GM21423 (cell line): ENCODE results near the gene UNC80.
A peak's percentile ranks its signal among the peaks of the same experiment; 100 is the strongest.

Experiments
- ATAC-seq: cut with Tn5 transposase; IDR thresholded peaks from one replicate; pipeline ENCODE4 v1.9.1; 2021; ENCODE audit warnings: mild to moderate bottlenecking, moderate library complexity; ENCODE audit not compliant: unreplicated experiment

UNC80 gene

GRCh38 chr2:209965723-209966122 lies 194.1 kb downstream of the UNC80 start:
- no peak for ATAC-seq

GRCh38 chr2:209969692-209970091 lies 198.1 kb downstream of the UNC80 start:
- no peak for ATAC-seq

GRCh38 chr2:209970271-209970670 lies 198.6 kb downstream of the UNC80 start:
- ATAC-seq = no peak

- ATAC-seq = no peak
These were observed 199.1 kb downstream of the UNC80 start for GRCh38 chr2:209970711-209971110.

- no peak for ATAC-seq
These were observed 201.7 kb downstream of the UNC80 start for GRCh38 chr2:209973328-209973727.

- ATAC-seq = no peak
These were observed 202.9 kb downstream of the UNC80 start for GRCh38 chr2:209974576-209974975.

GRCh38 chr2:209976698-209977385 lies 205.2 kb downstream of the UNC80 start:
- ATAC-seq = peak; percentile 87

GRCh38 chr2:209977386-209978239 lies 206.0 kb downstream of the UNC80 start:
- peak; percentile 63 for ATAC-seq

GRCh38 chr2:209984291-209984690 lies 212.7 kb downstream of the UNC80 start:
- ATAC-seq = no peak

- ATAC-seq = no peak
These were observed 214.2 kb downstream of the UNC80 start for GRCh38 chr2:209985874-209986273.

- ATAC-seq = no peak
These were observed 214.8 kb downstream of the UNC80 start for GRCh38 chr2:209986415-209986814.

GRCh38 chr2:209988010-209988409 lies 216.4 kb downstream of the UNC80 start:
- peak; percentile 80 for ATAC-seq

GRCh38 chr2:209990838-209991237 lies 219.2 kb downstream of the UNC80 start:
- ATAC-seq = peak; percentile 44

GRCh38 chr2:209993968-209994367 lies 222.3 kb downstream of the UNC80 start:
- no peak for ATAC-seq

GRCh38 chr2:209998596-209998995 lies 227.0 kb downstream of the UNC80 start:
- no peak for ATAC-seq

- ATAC-seq = no peak
These were observed 229.1 kb downstream of the UNC80 start for GRCh38 chr2:210000464-210001324.

- ATAC-seq = peak; percentile 99
These were observed 230.8 kb downstream of the UNC80 start, which contains the start of gene RPE for GRCh38 chr2:210002158-210003157. Gene RPE, plus strand, starts transcription at chr2:210002638. Its CDS starts 24 bp downstream, at chr2:210002662.

GRCh38 chr2:210003359-210003758 lies 231.7 kb downstream of the UNC80 start:
- ATAC-seq = no peak

- no peak for ATAC-seq
These were observed 233.2 kb downstream of the UNC80 start for GRCh38 chr2:210004881-210005280.

- no peak for ATAC-seq
These were observed 236.3 kb downstream of the UNC80 start for GRCh38 chr2:210007895-210008294.
